Effector memory CD4-positive, alpha-beta T cell (primary cell): ENCODE results near the gene PTPN6.
A peak's percentile ranks its signal among the peaks of the same experiment; 100 is the strongest.

Source experiments
- DNase-seq, 3 donors: peaks; one replicate each; pipeline ENCODE4 v3.0.0-alpha.2; 2020
- H3K27ac ChIP-seq: 2 replicates; pipeline ENCODE4 v1.7.0; 2013; ENCODE audit warnings: mild to moderate bottlenecking, low read length, moderate library complexity; ENCODE audit not compliant: insufficient read depth, poor library complexity, severe bottlenecking
- H3K27me3 ChIP-seq: replicated peaks from 2 replicates; pipeline ENCODE4 v1.7.0; 2013; ENCODE audit warnings: mild to moderate bottlenecking, low read length; ENCODE audit not compliant: insufficient read depth, control insufficient read depth, poor library complexity, severe bottlenecking
- H3K36me3 ChIP-seq: 2 replicates; pipeline ENCODE4 v1.7.0; 2013; ENCODE audit warnings: mild to moderate bottlenecking, low read length, moderate library complexity; ENCODE audit not compliant: control insufficient read depth, insufficient read depth
- H3K4me1 ChIP-seq: 2 replicates; pipeline ENCODE4 v1.7.0; 2013; ENCODE audit warnings: low read length, mild to moderate bottlenecking; ENCODE audit not compliant: control insufficient read depth, insufficient read depth, poor library complexity, severe bottlenecking
- H3K4me3 ChIP-seq: 2 replicates; pipeline ENCODE4 v1.7.0; 2013; ENCODE audit warnings: low read length, low read depth, mild to moderate bottlenecking; ENCODE audit not compliant: insufficient read depth, poor library complexity, severe bottlenecking
- H3K9me3 ChIP-seq: 2 replicates; pipeline ENCODE4 v1.7.0; 2013; ENCODE audit warnings: mild to moderate bottlenecking, low read length, moderate library complexity; ENCODE audit not compliant: control insufficient read depth

Gene PTPN6

DNA sequence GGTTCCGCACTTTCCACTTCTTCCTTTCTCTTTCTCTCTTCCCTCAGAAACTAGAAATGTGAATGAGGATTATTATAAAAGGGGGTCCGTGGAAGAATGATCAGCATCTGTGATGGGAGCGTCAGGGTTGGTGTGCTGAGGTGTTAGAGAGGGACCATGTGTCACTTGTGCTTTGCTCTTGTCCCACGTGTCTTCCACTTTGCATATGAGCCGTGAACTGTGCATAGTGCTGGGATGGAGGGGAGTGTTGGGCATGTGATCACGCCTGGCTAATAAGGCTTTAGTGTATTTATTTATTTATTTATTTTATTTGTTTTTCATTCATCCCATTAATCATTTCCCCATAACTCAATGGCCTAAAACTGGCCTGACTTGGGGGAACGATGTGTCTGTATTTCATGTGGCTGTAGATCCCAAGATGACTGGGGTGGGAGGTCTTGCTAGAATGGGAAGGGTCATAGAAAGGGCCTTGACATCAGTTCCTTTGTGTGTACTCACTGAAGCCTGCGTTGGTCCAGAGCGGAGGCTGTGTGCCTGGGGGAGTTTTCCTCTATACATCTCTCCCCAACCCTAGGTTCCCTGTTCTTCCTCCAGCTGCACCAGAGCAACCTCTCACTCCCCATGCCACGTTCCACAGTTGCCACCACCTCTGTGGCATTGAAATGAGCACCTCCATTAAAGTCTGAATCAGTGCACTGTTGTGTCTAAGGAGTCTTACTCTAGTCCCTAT is 28.0 kb upstream of the PTPN6 start:
- Histone ChIP-seq H3K9me3 (no peaks in the 10 kb centered on the region), H3K4me3 (no peak overlapping the region), H3K27me3 (no peaks in the 10 kb centered on the region), H3K27ac (no peak overlapping the region), H3K4me1 (peaks cover 10% of the 10 kb centered on the region), H3K36me3 (peaks cover 25% of the 10 kb centered on the region)
- DNase-seq, result no peak

DNA sequence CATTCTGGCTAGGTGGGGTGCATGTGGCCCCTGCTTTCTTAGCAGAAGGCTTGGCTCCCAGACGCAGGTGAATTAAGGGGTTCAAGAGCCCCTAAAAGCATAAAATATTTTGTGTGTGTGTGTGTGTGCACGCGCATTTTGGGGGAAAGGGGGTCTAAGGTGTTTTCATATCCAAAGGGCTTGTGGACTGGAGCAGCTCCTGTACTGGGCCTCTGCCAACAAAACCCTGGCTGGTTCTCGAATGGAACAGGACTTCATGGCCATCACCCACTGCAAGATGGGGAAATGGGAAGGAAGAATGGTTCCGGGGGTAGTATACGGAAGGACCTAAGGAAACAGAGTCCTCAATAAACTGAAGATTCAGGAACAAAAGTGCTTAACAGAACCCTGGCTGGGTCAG is 27.3 kb upstream of the PTPN6 start:
- Histone ChIP-seq H3K27ac (no peak overlapping the region), H3K9me3 (no peaks in the 10 kb centered on the region), H3K4me3 (no peak overlapping the region), H3K27me3 (no peaks in the 10 kb centered on the region), H3K36me3 (peaks cover 25% of the 10 kb centered on the region), H3K4me1 (peaks cover 13% of the 10 kb centered on the region)
- no peak for DNase-seq

- no peak overlapping the region for H3K4me3 ChIP-seq
- DNase-seq, result no peak
- H3K27ac ChIP-seq, result no peak overlapping the region
- peaks cover 22% of the 10 kb centered on the region for H3K36me3 ChIP-seq
- H3K9me3 ChIP-seq, result no peaks in the 10 kb centered on the region
- no peaks in the 10 kb centered on the region for H3K27me3 ChIP-seq
- peaks cover 23% of the 10 kb centered on the region for H3K4me1 ChIP-seq
These were observed 26.0 kb upstream of the PTPN6 start for GRCh38 chr12:6925239-6925539.

GRCh38 chr12:6925540-6926279 is 25.4 kb upstream of the PTPN6 start:
- no peak overlapping the region for H3K27ac ChIP-seq
- no peaks in the 10 kb centered on the region for H3K27me3 ChIP-seq
- H3K4me1 ChIP-seq, result peaks cover 23% of the 10 kb centered on the region
- H3K36me3 ChIP-seq, result peaks cover 22% of the 10 kb centered on the region
- no peak overlapping the region for H3K4me3 ChIP-seq
- no peak for DNase-seq
- H3K9me3 ChIP-seq, result no peaks in the 10 kb centered on the region

DNA sequence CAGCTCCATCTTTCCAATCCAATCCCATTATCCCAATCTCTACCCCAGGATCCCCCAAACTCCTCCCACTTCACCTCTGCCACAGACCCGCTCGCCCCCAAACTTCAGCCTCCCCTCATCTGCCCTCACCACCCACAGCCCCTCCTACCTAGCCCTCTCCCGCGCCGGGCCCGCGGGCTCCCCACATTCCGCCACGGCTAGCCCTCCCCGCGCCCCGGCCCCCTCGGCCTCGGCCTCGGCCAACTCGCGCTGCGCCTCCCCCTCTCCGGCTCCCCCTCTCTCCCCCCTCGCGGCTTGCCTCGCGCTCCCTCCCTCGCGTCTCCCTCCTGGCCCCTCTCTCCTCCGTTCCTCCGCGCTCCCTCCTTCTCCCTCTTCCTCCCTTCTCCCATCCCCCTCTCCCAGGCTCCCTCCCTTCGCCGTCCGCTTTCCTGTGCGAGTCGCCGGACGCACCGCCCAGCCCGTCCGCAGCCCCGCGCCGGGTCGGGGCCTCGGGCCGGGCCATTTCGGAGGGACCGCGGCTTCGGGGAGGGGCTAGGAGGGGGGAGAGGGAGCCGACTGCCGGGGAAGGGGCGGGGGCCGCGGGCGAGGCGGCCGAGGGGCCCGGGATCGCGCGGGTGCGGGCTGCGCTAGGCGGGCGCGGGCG is 23.7 kb upstream of the PTPN6 start, which contains the start of gene ATN1:
Gene ATN1 (plus strand): TSS at position 581 of the 643 bp plus-strand sequence. CDS start 6,043 bp downstream, outside the sequence.
- DNase-seq, result peak in 1 of 3 donors; percentile 38
- Histone ChIP-seq H3K4me1 (peaks cover 23% of the 10 kb centered on the region), H3K27me3 (no peaks in the 10 kb centered on the region), H3K36me3 (peaks cover 5% of the 10 kb centered on the region), H3K9me3 (no peaks in the 10 kb centered on the region), H3K27ac (peak within 1 kb of the TSS; percentile 76), H3K4me3 (peak within 1 kb of the TSS; percentile 83)

DNA sequence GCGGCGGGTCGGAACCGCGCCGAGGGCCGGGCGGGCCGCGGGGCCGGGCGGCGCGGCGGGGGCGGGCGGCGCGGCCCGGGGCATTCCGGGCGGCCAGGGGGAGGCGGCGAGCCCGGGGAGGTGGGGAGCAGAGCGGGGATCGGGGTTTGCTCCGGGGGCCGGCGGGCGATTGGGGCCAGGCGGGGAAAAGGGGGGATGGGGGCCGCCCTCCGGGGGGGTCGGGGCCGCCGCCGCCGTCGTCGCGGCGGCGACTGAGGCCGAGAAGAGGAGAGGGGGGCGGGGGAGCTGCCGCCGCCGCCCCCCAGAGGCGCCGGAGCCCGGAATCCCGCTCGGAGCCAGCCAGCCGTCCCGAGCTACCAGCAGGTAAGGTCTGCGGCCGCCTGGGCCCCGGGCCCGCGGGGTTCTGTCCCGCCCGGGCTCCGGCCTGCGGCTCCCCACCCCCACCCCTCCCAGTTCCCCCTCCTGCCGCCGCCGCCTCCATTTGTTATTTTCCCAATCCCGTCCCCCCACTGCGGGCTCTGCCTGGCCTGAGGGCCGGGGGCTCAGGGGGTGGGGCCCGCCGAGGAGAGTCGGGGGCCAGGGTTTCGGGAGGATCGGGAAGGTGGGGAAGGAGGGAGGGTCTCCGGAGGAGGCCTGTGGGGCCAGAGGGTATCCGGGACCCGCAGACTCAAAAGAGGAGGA is 23.0 kb upstream of the PTPN6 start:
- no peak for DNase-seq
- Histone ChIP-seq H3K27ac (peak overlapping the region; percentile 76), H3K4me1 (peaks cover 23% of the 10 kb centered on the region), H3K4me3 (peak overlapping the region; percentile 68), H3K9me3 (no peaks in the 10 kb centered on the region), H3K36me3 (no peaks in the 10 kb centered on the region), H3K27me3 (no peaks in the 10 kb centered on the region)

- DNase-seq, result no peak
- H3K9me3 ChIP-seq, result no peaks in the 10 kb centered on the region
- H3K27ac ChIP-seq, result peak overlapping the region; percentile 76
- H3K36me3 ChIP-seq, result no peaks in the 10 kb centered on the region
- peak overlapping the region; percentile 68 for H3K4me3 ChIP-seq
- H3K27me3 ChIP-seq, result no peaks in the 10 kb centered on the region
- peaks cover 23% of the 10 kb centered on the region for H3K4me1 ChIP-seq
These were observed 22.3 kb upstream of the PTPN6 start for GRCh38 chr12:6928703-6929407.

DNA sequence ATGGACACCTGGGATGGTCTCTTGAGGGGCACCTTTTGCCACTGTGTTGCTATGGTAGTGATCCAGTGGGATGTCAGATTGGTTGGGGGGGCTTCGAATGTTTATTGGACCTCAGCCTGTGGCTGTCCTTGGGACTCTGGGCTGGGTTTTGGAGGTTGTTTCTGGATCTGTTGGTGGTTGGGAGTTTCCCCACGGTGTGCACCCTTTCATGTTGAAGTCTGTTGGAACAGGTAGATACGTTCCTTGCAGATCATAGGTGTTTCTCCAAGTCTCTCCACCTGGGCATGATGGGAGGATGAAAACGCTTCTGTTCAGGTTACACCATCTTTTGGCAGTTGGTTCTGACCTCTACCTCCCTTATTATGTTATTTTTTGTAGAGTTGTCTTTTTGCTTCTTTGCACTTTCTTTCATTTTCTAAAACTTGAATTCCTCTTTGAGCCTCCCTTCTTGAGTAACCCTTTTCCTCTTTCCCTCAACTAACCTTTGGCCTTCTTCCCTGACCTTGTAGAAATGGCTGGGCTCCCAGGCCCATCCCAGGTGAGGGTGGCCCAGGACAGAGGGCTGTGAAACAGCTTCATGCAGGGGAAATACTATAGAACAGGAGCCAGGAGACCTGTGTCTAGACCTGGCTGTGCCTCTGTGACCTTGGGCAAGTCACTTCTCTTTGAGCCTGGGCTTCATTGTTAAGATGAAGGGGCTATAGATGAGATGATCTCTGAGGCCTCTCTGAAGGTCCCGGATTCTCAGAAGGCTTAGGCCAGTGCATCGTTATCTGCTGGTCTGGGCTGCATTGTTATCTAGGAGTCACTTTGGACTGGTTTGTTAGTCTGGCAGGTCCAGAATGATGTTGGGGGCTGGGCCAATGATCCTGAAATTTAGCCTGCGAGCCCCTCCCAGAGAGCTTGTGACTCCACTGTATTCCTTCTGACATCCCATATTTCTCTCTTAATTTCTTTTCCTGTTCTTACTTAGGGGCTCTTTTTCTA is 21.4 kb upstream of the PTPN6 start:
- Histone ChIP-seq H3K9me3 (no peaks in the 10 kb centered on the region), H3K4me1 (peaks cover 20% of the 10 kb centered on the region), H3K36me3 (no peaks in the 10 kb centered on the region), H3K27ac (peak overlapping the region; percentile 76), H3K4me3 (no peak overlapping the region), H3K27me3 (no peaks in the 10 kb centered on the region)
- DNase-seq, result no peak

- Histone ChIP-seq H3K9me3 (no peaks in the 10 kb centered on the region), H3K36me3 (peaks cover 9% of the 10 kb centered on the region), H3K4me1 (peaks cover 32% of the 10 kb centered on the region), H3K27ac (no peak overlapping the region), H3K4me3 (no peak overlapping the region), H3K27me3 (no peaks in the 10 kb centered on the region)
- DNase-seq, result no peak
These were observed 18.4 kb upstream of the PTPN6 start for GRCh38 chr12:6932766-6933165.
